Loucy (cell line): ENCODE results near the gene PFN4.

Experiments
- H2AFZ ChIP-seq: fragments of 200-600 bp; sonication (generic); 2 replicates; pipeline ENCODE4 v1.6.0; 2016; ENCODE audit warnings: antibody characterized with exemption, mild to moderate bottlenecking, low read length, moderate library complexity
- H3F3A ChIP-seq: fragments of 200-600 bp; 2 replicates; pipeline ENCODE4 v1.6.0; 2016; ENCODE audit warnings: antibody characterized with exemption, low read depth, mild to moderate bottlenecking
- H3K27me3 ChIP-seq: fragments of 200-600 bp; sonication (generic); 2 replicates; pipeline ENCODE4 v1.6.1; 2014; ENCODE audit warnings: low read length, mild to moderate bottlenecking; ENCODE audit not compliant: insufficient read depth, poor library complexity, severe bottlenecking
- H3K36me3 ChIP-seq: fragments of 200-600 bp; sonication (generic); 2 replicates; pipeline ENCODE4 v1.6.1; 2016; ENCODE audit warnings: low read length; ENCODE audit not compliant: insufficient read depth
- H3K4me1 ChIP-seq: fragments of 200-600 bp; sonication (generic); 2 replicates; pipeline ENCODE4 v1.5.1; 2014; ENCODE audit warnings: low read length, mild to moderate bottlenecking; ENCODE audit not compliant: insufficient read depth, poor library complexity, severe bottlenecking
- H3K4me2 ChIP-seq: fragments of 200-600 bp; sonication (generic); 2 replicates; pipeline ENCODE4 v1.6.0; 2014; ENCODE audit warnings: antibody characterized with exemption, low read length, low read depth, mild to moderate bottlenecking; ENCODE audit not compliant: poor library complexity, severe bottlenecking
- H3K4me3 ChIP-seq: fragments of 200-600 bp; sonication (generic); 2 replicates; pipeline ENCODE4 v1.5.1; 2014; ENCODE audit warnings: low read length, mild to moderate bottlenecking, mixed read lengths; ENCODE audit not compliant: poor library complexity, severe bottlenecking
- H3K79me2 ChIP-seq: fragments of 200-600 bp; sonication (generic); 2 replicates; pipeline ENCODE4 v1.6.1; 2014; ENCODE audit warnings: low read length; ENCODE audit not compliant: insufficient read depth
- H3K9ac ChIP-seq: fragments of 200-600 bp; sonication (generic); 2 replicates; pipeline ENCODE4 v1.6.0; 2014; ENCODE audit warnings: mild to moderate bottlenecking, low read depth, low read length, moderate library complexity; ENCODE audit not compliant: poor library complexity, severe bottlenecking
- H3K9me2 ChIP-seq: fragments of 200-600 bp; sonication (generic); replicated peaks from 2 replicates; pipeline ENCODE4 v1.6.1; 2016; ENCODE audit warnings: low read depth, low read length, mixed read lengths
- H3K9me3 ChIP-seq: fragments of 200-600 bp; sonication (generic); 2 replicates; pipeline ENCODE4 v1.6.1; 2014; ENCODE audit warnings: mild to moderate bottlenecking, antibody characterized with exemption, low read length, low read depth; ENCODE audit not compliant: insufficient read depth
- H4K20me1 ChIP-seq: fragments of 200-600 bp; sonication (generic); 2 replicates; pipeline ENCODE4 v1.6.0; 2014; ENCODE audit warnings: antibody characterized with exemption, low read length, mild to moderate bottlenecking; ENCODE audit not compliant: insufficient read depth, poor library complexity, severe bottlenecking
- EZH2phosphoT487 ChIP-seq: fragments of 200-600 bp; IDR thresholded peaks from 2 replicates; pipeline ENCODE4 v1.6.1; 2018; ENCODE audit warnings: antibody characterized with exemption, mild to moderate bottlenecking, moderate library complexity, borderline replicate concordance
- TF ChIP-seq, protein P1 (sequence below): fragments of 200-600 bp; sonication (generic); conservative IDR thresholded peaks from 2 replicates; pipeline ENCODE4 v1.5.1; 2014; ENCODE audit warnings: mild to moderate bottlenecking, antibody characterized with exemption, low read length

The PFN4 gene

DNA sequence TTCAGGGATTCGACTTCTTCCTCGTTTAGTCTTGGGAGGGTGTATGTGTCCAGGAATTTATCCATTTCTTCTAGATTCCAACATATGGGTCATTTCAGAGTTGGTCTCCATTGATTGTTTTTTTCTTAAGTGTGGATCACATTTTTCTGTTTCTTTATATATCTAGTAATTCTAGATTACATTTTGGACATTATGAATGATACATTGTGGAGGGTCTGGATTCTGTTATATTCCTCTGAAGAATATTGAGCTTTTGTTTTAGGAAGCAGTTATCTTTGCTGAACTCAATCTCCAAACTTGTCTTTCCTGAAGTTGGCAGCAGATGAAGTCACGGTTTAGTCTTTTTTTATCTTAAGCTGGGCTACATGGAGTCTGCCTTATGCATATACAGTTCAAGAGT is 9.4 kb upstream of the PFN4 start:
- H3K9me3 ChIP-seq, result peaks cover 9% of the 10 kb centered on the region; the same call in 1 of the 2 replicates
- TF ChIP-seq EZH2phosphoT487, result no peak
- TF ChIP-seq, protein P1, sequence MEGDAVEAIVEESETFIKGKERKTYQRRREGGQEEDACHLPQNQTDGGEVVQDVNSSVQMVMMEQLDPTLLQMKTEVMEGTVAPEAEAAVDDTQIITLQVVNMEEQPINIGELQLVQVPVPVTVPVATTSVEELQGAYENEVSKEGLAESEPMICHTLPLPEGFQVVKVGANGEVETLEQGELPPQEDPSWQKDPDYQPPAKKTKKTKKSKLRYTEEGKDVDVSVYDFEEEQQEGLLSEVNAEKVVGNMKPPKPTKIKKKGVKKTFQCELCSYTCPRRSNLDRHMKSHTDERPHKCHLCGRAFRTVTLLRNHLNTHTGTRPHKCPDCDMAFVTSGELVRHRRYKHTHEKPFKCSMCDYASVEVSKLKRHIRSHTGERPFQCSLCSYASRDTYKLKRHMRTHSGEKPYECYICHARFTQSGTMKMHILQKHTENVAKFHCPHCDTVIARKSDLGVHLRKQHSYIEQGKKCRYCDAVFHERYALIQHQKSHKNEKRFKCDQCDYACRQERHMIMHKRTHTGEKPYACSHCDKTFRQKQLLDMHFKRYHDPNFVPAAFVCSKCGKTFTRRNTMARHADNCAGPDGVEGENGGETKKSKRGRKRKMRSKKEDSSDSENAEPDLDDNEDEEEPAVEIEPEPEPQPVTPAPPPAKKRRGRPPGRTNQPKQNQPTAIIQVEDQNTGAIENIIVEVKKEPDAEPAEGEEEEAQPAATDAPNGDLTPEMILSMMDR, result no peak

DNA sequence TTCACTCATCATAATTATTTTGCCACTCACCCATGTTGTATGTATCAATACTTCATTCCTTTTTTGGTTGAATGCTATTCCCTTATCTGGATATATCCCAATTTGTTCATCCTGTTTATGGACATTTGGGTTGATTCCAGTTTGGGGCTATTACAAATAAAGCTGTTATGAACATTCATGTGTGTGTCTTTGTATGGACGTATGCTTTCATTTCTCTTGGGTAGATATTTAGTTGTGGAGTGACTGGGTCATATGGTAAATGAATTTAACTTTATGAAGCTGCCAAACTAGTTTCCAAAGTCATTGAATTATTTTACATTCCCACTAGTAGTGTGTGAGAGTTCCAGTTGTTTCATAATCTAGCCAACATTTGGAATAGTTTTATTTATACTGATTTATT is 2.8 kb upstream of the PFN4 start:
- TF ChIP-seq, protein P1, result no peak
- TF ChIP-seq EZH2phosphoT487, result no peak
- no peak overlapping the region for H3K4me3 ChIP-seq
- no peaks in the 10 kb centered on the region for H3K9me2 ChIP-seq
- no peak overlapping the region for H3K4me2 ChIP-seq
- H3K27me3 ChIP-seq, result no peaks in the 10 kb centered on the region
- no peak overlapping the region for H3K9ac ChIP-seq
- no peaks in the 10 kb centered on the region for H3K9me3 ChIP-seq
- no peaks in the 10 kb centered on the region for H3K36me3 ChIP-seq
- no peaks in the 10 kb centered on the region for H4K20me1 ChIP-seq
- H3K4me1 ChIP-seq, result peaks cover 22% of the 10 kb centered on the region
- H3F3A ChIP-seq, result no peaks in the 10 kb centered on the region
- peaks cover 19% of the 10 kb centered on the region for H3K79me2 ChIP-seq
- H2AFZ ChIP-seq, result no peak overlapping the region

More for the DNA sequence above, 9.4 kb upstream of the PFN4 start:
- Histone ChIP-seq H4K20me1 (no peaks in the 10 kb centered on the region), H3K79me2 (no peaks in the 10 kb centered on the region), H3K4me1 (no peaks in the 10 kb centered on the region), H3K9me2 (no peaks in the 10 kb centered on the region), H3K4me2 (no peak overlapping the region), H2AFZ (no peak overlapping the region), H3K4me3 (no peak overlapping the region), H3K27me3 (no peaks in the 10 kb centered on the region), H3K36me3 (no peaks in the 10 kb centered on the region), H3F3A (no peaks in the 10 kb centered on the region), H3K9ac (no peak overlapping the region)

DNA sequence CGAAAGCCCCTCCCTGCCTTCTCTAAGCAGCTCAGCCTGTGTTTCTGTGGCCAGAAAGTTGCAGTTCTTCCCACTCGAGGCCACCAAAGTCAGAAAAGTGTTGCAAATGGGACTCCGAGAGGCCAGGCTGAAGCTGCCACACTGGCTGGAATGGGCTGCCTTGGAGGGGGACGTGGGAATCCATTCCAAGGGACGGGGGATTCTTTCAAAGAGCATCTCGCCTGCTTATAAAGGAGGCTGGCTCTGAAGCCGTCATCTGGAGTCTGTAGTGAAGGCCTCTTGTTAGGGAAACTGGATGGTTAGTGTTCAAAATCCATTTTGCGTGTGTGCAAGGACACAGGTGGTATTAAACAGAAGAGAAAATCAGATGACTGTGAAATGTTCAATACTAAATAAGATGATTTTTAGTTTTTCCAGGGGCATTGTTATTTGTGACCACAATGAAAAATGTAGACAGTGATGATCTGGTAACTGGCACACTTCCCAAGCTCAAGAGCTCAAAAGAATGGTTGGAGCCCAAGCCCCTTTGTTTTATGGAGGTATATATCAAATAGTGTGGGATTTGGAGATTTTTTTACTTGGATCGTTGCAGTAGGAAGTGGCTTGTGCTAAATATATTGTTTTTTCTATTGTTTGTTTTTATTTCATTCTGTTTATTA is 917 bp upstream of the PFN4 start:
- Histone ChIP-seq H3K36me3 (no peaks in the 10 kb centered on the region), H3K9me3 (no peaks in the 10 kb centered on the region), H3K9me2 (no peaks in the 10 kb centered on the region), H4K20me1 (no peaks in the 10 kb centered on the region), H3F3A (no peaks in the 10 kb centered on the region), H3K4me1 (peaks cover 22% of the 10 kb centered on the region), H3K9ac (peak overlapping the region; percentile 81), H3K79me2 (peaks cover 19% of the 10 kb centered on the region), H3K27me3 (no peaks in the 10 kb centered on the region), H2AFZ (peak overlapping the region; percentile 95), H3K4me3 (peak overlapping the region; percentile 78), H3K4me2 (peak overlapping the region; percentile 85)
- TF ChIP-seq, protein P1, result no peak
- TF ChIP-seq EZH2phosphoT487, result no peak
